PC-9 (cell line): ENCODE results near the gene TRAF4.

Experiments
- CTCF ChIP-seq: fragments of 200-600 bp; sonication (generic); conservative IDR thresholded peaks from 2 replicates; pipeline ENCODE4 v1.6.1; 2017; ENCODE audit warnings: mixed run types, antibody characterized with exemption, mild to moderate bottlenecking, moderate library complexity
- EZH2 ChIP-seq: fragments of 200-600 bp; sonication (generic); IDR thresholded peaks from 2 replicates; pipeline ENCODE4 v1.8.0; 2017; ENCODE audit warnings: antibody characterized with exemption, low read depth

- TF ChIP-seq CTCF (no peak), EZH2 (no peak)
Observed at GRCh38 chr17:28756049-28756804, 12.4 kb downstream of the TRAF4 start.
